Measurements from ENCODE around the gene FAM83G.

Gene FAM83G

DNA sequence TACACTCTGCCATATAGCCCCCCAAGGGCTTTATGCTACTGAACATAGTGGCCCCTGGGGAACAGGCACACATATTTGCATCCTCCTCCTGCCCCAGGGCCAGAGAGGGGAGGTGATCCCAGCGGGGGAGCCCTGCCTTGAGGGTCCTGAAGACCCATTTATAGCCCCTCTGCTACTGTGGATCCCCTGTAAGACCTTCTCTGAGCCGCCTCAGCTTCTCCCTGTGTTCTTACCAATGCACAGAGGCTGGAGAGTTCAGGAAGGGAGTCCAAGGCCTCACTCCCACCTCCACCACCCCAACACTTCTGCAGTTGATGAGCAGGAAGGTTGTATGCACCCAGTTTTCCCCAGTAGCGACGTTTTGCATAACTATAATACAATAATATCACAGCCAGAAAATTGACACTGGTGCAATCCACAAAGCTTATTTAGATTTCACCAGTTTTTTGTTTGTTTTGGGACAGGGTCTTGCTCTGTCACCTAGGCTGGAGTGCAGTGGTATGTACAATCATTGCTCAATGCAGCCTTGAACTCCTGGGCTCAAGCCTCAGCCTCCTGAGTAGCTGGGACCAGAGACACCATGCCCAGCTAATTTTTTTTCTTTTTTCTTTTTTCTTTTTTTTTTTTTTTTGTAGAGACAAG lies 1.3 kb upstream of the FAM83G start:
- Mint-ChIP-seq H3K9me3 (no peaks in the 10 kb centered on the region), H3K4me1 (ENCODE audit: low read depth) (peaks cover 25% of the 10 kb centered on the region), H3K36me3 (ENCODE audit: low read depth) (no peaks in the 10 kb centered on the region), H3K27ac (no peak overlapping the region), H3K4me3 (no peak overlapping the region), H3K27me3 (peaks cover 48% of the 10 kb centered on the region)
- intact Hi-C loops (cut with micrococcal nuclease) = no loop called here

GRCh38 chr17:19005137-19005773 lies 691 bp upstream of the FAM83G start:
- Mint-ChIP-seq H3K9me3 (no peaks in the 10 kb centered on the region), H3K27me3 (peaks cover 48% of the 10 kb centered on the region), H3K4me1 (ENCODE audit: low read depth) (peaks cover 25% of the 10 kb centered on the region), H3K4me3 (peak overlapping the region; percentile 68), H3K36me3 (ENCODE audit: low read depth) (no peaks in the 10 kb centered on the region), H3K27ac (no peak overlapping the region)
- intact Hi-C loops (cut with micrococcal nuclease) = no loop called here

- Mint-ChIP-seq H3K9me3 (no peaks in the 10 kb centered on the region), H3K36me3 (ENCODE audit: low read depth) (no peaks in the 10 kb centered on the region), H3K27me3 (peaks cover 48% of the 10 kb centered on the region), H3K4me1 (ENCODE audit: low read depth) (peaks cover 25% of the 10 kb centered on the region), H3K27ac (peak overlapping the region; percentile 59), H3K4me3 (peak overlapping the region; percentile 77)
- intact Hi-C loops (cut with micrococcal nuclease) = no loop called here
These were observed 782 bp downstream of the FAM83G start for GRCh38 chr17:19003543-19004420.

DNA sequence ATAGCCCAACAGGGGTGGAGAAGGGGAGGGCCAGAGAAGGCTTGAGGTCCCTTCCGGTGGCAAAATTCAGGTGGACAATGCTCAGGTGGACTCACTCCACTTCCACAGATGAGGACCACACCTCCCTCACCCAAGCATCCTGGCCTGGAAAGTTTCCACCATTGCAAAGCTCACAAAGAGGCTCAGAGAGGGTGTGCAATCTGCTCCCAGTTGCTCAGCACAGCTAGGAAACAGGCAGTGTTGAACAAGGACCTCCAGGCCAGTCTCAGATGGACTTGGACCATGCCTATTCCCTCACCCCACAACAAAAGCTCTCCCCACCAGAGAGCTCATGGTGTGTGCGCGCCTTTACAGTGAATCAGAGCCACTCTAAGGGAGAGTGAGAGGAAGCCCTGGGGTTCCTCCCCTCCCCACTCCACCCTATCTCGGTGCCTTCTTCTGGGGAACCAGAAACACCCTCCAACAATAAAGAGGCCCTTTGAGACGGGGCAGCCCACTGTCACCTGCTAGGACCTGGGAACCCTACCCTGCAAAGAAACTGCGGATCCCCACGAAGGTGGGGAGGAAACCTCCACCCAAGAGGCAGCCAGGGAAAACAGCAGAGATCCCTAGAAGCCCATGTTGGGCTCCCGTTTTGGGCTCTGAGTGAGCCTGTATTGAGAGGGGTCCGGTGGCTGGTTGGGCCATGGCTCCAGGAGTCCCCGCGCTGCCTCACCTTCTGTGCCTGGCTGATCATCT lies 1.6 kb downstream of the FAM83G start:
- intact Hi-C loops (cut with micrococcal nuclease) = no loop called here
- H3K36me3 Mint-ChIP-seq (ENCODE audit: low read depth) = no peaks in the 10 kb centered on the region
- H3K27ac Mint-ChIP-seq = peak overlapping the region; percentile 59
- peaks cover 48% of the 10 kb centered on the region for H3K27me3 Mint-ChIP-seq
- H3K4me3 Mint-ChIP-seq = no peak overlapping the region
- H3K4me1 Mint-ChIP-seq (ENCODE audit: low read depth) = peaks cover 25% of the 10 kb centered on the region
- H3K9me3 Mint-ChIP-seq = no peaks in the 10 kb centered on the region

- H3K9me3 Mint-ChIP-seq = no peaks in the 10 kb centered on the region
- H3K27me3 Mint-ChIP-seq = peaks cover 42% of the 10 kb centered on the region
- intact Hi-C loops (cut with micrococcal nuclease) = no loop called here
- H3K4me3 Mint-ChIP-seq = no peak overlapping the region
- no peak overlapping the region for H3K27ac Mint-ChIP-seq
- H3K4me1 Mint-ChIP-seq (ENCODE audit: low read depth) = peaks cover 25% of the 10 kb centered on the region
- no peaks in the 10 kb centered on the region for H3K36me3 Mint-ChIP-seq (ENCODE audit: low read depth)
These were observed 2.5 kb downstream of the FAM83G start for GRCh38 chr17:19001907-19002590.

DNA sequence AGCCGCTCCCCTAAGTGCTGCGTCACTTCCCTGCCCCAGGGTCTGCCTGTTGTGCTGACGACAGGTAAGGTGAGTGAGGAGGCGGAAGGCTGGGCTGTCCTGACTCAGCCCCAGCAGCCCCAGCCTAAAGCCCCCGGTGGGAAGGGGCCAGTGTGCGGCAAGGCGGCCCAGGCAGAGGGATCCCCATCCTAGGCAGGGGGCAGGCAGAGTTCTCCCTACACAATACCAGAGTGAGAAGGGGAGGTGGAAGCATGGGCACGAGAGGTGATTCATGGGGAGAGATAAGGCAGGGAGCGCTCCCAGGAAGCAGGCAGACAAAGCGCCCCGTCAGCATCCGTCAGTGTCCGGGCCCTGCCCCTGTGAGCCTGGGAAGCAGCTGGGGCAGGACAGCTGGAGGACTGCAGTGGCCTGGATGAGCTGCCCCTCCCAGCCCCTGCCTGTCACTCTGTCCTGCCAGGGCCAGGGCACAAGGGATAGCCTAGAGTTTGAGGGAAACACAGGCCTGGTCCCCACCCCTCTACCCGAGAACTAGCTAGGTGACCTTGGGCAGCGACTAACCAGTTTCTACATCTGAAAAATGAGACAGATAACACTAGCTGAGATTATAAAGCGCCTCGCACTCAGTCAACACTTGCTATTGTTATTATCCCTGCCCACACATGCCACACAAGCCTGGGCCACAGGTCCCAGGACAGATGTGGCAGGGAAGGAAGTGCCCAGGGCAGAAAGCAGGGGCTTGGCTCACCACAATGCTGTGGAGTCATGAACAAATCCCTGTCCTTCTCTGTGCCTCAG lies 3.8 kb downstream of the FAM83G start:
- intact Hi-C loops (cut with micrococcal nuclease) = no loop called here
- H3K4me1 Mint-ChIP-seq (ENCODE audit: low read depth) = peaks cover 25% of the 10 kb centered on the region
- no peak overlapping the region for H3K4me3 Mint-ChIP-seq
- peaks cover 39% of the 10 kb centered on the region for H3K27me3 Mint-ChIP-seq
- no peaks in the 10 kb centered on the region for H3K36me3 Mint-ChIP-seq (ENCODE audit: low read depth)
- peaks cover 1% of the 10 kb centered on the region for H3K9me3 Mint-ChIP-seq
- no peak overlapping the region for H3K27ac Mint-ChIP-seq

DNA sequence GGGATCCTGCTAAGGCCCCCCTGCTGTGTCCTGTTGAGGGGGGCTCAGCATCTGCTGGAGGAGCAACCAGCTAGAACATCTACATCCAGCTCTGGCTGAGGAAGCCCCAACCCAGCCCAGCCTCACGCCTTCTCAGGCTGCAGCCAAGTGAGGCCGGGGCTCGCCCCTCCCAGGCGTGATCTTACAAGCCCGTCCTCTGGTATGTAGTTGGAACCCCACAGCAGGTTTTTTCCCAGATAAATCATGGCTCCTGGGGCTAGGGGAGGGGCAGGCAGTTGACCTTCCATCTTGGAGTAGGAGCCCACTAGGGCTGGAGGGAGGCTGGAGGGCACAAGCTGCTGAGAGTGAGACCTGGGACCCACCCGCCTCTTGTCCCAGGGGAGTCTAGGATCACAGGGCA lies 4.7 kb downstream of the FAM83G start:
- Mint-ChIP-seq H3K9me3 (peaks cover 9% of the 10 kb centered on the region), H3K36me3 (ENCODE audit: low read depth) (no peaks in the 10 kb centered on the region), H3K27ac (no peak overlapping the region), H3K27me3 (peaks cover 37% of the 10 kb centered on the region), H3K4me1 (ENCODE audit: low read depth) (peaks cover 25% of the 10 kb centered on the region), H3K4me3 (no peak overlapping the region)
- intact Hi-C loops (cut with micrococcal nuclease) = no loop called here

- peaks cover 11% of the 10 kb centered on the region for H3K9me3 Mint-ChIP-seq
- peaks cover 25% of the 10 kb centered on the region for H3K4me1 Mint-ChIP-seq (ENCODE audit: low read depth)
- H3K27ac Mint-ChIP-seq = no peak overlapping the region
- intact Hi-C loops (cut with micrococcal nuclease) = no loop called here
- no peaks in the 10 kb centered on the region for H3K36me3 Mint-ChIP-seq (ENCODE audit: low read depth)
- H3K4me3 Mint-ChIP-seq = no peak overlapping the region
- H3K27me3 Mint-ChIP-seq = peaks cover 36% of the 10 kb centered on the region
These were observed 5.2 kb downstream of the FAM83G start for GRCh38 chr17:18999394-18999793.

DNA sequence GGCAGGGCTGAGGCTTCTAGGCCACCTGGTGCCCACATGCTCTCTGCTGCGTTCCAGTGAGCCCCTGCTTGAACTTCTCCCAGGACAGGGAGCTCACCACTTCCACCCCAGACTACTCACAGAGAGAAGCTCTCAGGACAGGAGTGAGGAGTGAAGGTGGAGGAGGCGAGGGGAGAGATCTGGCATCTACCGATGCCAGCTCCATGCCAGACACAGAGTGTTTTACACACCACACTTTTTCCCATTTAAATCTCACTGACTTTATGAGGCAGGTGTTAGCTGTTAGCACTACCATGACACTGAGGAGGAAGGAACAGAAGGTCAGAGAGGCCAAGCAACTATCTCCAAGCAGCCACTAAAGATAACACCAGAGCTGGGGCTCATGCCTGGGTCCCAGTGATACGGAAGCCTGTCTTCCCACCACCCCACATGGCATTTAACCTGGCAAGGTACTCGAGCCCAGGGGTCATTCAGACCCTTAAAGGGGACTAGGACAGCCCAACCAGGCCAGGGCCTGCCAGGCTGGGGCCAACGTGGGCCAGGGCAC lies 6.8 kb downstream of the FAM83G start:
- H3K4me1 Mint-ChIP-seq (ENCODE audit: low read depth) = peaks cover 21% of the 10 kb centered on the region
- no peaks in the 10 kb centered on the region for H3K36me3 Mint-ChIP-seq (ENCODE audit: low read depth)
- intact Hi-C loops (cut with micrococcal nuclease) = no loop called here
- no peak overlapping the region for H3K4me3 Mint-ChIP-seq
- peaks cover 11% of the 10 kb centered on the region for H3K9me3 Mint-ChIP-seq
- no peak overlapping the region for H3K27ac Mint-ChIP-seq
- peaks cover 36% of the 10 kb centered on the region for H3K27me3 Mint-ChIP-seq

GRCh38 chr17:18996458-18996857 lies 8.1 kb downstream of the FAM83G start:
- intact Hi-C loops (cut with micrococcal nuclease) = no loop called here
- H3K36me3 Mint-ChIP-seq (ENCODE audit: low read depth) = no peaks in the 10 kb centered on the region
- H3K9me3 Mint-ChIP-seq = peaks cover 11% of the 10 kb centered on the region
- no peak overlapping the region for H3K27ac Mint-ChIP-seq
- no peak overlapping the region for H3K4me3 Mint-ChIP-seq
- peaks cover 35% of the 10 kb centered on the region for H3K27me3 Mint-ChIP-seq
- H3K4me1 Mint-ChIP-seq (ENCODE audit: low read depth) = peaks cover 16% of the 10 kb centered on the region

- intact Hi-C loops (cut with micrococcal nuclease) = no loop called here
- H3K4me3 Mint-ChIP-seq = no peak overlapping the region
- no peaks in the 10 kb centered on the region for H3K36me3 Mint-ChIP-seq (ENCODE audit: low read depth)
- H3K27me3 Mint-ChIP-seq = peaks cover 31% of the 10 kb centered on the region
- peaks cover 13% of the 10 kb centered on the region for H3K4me1 Mint-ChIP-seq (ENCODE audit: low read depth)
- H3K9me3 Mint-ChIP-seq = peaks cover 11% of the 10 kb centered on the region
- H3K27ac Mint-ChIP-seq = no peak overlapping the region
These were observed 9.3 kb downstream of the FAM83G start for GRCh38 chr17:18995220-18995619.

- Mint-ChIP-seq H3K36me3 (ENCODE audit: low read depth) (no peaks in the 10 kb centered on the region), H3K4me3 (no peak overlapping the region), H3K9me3 (peaks cover 11% of the 10 kb centered on the region), H3K4me1 (ENCODE audit: low read depth) (peaks cover 13% of the 10 kb centered on the region), H3K27me3 (peaks cover 31% of the 10 kb centered on the region), H3K27ac (no peak overlapping the region)
- intact Hi-C loops (cut with micrococcal nuclease) = no loop called here
These were observed 9.9 kb downstream of the FAM83G start for GRCh38 chr17:18994631-18995030.
